GM21529 (cell line): Measurements from ENCODE around the gene PBX1.

Experiments
- ATAC-seq: cut with Tn5 transposase; IDR thresholded peaks from one replicate; pipeline ENCODE4 v1.9.1; 2021; ENCODE audit not compliant: unreplicated experiment

Gene PBX1

DNA sequence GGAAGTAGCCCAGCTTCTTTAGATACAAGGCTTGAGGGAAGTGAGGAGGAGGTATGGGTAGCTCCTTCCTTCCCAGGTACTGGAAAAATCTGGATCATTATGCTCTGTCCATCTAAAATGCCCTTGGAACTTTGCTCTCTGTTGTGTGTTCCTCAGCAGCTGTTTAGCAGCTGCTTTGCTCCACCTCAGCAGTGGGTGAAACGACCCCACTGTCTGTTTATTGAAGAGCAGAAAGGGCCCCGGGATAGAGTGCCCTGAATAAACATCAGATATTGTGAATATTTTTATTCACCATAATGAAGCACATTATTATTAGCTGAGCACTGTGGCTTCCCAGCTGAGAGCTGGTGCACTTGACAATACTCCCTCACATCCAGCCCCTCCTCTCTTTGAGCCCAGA is 237.9 kb downstream of the PBX1 start:
- no peak for ATAC-seq

DNA sequence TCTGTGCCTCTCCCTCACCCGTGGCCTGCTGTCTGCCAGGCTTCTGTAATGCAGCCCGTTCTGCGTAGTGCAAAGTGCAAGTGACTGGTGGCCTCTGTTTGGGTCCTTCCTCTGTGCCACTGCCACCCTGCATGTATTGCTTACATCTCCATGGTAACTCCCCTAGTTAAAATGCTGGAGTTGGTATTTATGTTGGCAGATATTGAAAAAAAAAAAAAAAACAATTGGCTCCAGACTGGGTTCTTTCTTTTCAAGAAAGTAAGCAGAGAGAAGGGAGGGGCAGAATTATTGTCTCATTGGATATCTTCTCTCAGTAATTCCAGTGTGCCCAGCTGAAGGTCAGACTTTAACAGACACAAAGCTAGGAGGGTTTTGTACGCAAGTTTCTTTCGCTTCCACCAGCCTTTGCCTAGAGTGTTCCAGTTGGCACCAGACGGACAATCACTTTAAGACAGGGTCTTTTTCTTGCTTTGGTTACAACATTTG is 242.3 kb downstream of the PBX1 start:
- no peak for ATAC-seq

DNA sequence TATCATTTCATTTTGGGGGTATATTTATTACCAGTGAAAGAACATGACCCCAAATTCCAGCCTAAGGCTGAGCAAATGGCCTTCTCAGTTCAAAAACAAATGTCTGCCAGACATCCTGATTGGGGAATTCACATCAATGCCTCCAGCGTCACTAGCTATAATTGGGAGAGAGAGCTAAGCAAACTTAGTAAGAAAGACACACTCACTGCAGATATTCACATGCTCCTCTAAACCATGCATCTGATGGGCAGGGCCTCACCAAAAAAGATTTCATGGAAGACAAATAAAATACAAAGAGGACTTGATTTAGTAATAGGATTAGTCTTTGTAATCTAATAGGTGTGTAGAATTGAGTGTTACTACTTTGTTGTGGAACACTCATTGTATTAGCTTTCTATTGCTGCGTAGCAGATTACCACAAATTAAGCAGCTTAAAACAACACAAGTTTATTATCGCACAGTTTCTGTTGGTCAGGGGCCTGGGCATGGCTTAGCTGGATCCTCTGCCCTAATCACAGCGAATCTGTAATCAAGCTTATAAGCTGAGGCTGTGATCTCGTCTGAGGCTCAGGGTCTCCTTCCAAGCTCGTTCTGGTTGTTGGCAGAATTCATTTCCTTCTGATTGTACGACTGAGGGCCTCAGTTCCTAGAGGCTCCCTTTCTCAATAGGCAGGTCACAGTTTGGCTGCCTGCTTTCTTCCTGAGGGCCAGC is 243.0 kb downstream of the PBX1 start:
- ATAC-seq = no peak

DNA sequence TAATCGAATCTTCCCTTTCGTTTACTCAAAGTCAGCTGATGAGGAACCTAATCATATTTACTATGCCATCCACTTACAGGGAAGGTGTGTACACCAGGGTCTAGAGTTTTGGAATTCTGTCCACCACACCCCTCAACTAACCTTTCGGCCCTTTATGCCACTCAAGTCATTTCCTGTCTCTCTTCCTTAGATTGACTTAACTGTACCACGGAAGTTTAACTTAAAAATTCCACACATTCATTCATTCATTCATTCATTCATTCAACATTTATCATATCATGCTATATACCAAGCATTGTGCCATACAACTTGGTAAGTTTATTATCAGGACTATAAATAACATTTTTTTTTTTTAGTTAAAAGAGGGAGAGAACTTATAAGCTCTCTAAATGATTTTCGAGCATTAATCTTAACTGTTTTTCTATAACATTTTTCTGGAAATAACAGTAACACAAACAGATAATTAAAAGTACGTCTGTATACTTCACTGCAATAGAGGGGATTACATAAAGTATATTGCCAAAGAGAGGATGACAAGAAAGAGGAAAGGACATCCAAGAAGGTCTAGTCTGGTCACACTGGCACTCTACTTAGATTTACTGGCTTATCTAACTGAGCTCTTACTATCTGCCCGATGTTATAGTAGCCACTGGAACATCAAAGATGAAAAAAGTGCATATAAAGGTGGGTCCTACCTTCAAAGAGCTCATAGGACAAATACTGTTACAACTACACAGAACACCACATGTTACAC is 243.7 kb downstream of the PBX1 start:
- ATAC-seq = no peak

DNA sequence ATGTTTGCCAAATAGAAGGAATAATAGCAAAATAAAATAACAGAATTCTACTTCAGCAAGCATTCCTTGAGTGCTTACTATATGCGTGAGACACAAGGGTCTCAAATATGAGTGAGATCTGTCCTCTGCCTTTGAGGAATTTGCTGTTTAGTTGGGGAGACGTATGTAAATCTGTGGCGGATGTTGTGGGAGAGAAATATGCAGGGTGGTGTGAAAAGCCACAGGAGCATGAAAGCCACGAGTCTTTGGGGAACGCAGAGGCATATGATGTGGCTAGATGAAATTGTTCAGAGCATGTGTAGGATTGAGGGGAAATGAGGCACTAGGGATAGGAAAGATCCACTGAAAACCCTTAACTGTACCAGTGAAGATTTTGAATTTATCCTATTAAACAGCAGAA is 244.4 kb downstream of the PBX1 start:
- no peak for ATAC-seq

- ATAC-seq = no peak
Measured at GRCh38 chr1:164804366-164804765, 245.4 kb downstream of the PBX1 start.

DNA sequence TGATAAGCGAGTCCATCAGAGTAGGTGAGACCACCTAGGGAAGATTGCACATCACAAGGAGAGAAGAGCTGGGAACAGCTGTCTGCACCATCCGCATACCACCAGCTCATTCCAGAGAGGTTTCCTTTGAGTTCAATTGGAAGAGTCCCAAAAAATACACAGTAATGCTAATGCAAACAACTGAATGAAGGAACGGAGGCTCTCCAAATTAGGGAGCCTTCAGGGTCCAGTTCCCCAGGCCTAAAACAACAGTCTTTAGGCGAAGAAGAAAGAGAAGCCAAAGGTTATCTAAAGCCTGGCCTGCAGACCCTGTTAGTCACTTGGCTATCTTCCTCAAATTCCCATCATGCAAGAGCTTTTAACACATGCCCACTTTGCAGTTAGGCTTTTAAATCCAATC is 246.4 kb downstream of the PBX1 start:
- ATAC-seq = no peak

- ATAC-seq = no peak
Measured at GRCh38 chr1:164806531-164806930, 247.5 kb downstream of the PBX1 start.

DNA sequence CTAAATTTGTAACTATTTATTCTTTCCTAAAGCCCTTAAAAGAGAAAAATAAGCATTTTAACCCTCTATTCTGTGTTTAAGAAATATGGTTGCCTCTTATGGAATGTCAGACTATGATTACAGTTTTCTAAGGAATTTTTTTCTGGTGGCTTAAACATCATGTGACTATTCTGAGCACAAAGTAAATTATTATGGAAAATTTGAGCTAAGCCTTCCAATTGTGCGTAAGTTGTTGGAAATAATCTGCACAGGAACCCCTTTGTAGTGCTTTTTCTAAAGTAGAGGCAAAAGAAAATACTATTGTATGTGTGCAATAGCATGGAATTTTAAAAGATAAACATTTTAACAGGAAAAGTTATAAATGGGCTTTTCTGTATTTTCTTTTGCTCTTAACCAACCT is 254.8 kb downstream of the PBX1 start:
- no peak for ATAC-seq

GRCh38 chr1:164821648-164822047 is 262.7 kb downstream of the PBX1 start:
- no peak for ATAC-seq

GRCh38 chr1:164823486-164824279 is 264.7 kb downstream of the PBX1 start:
- no peak for ATAC-seq

DNA sequence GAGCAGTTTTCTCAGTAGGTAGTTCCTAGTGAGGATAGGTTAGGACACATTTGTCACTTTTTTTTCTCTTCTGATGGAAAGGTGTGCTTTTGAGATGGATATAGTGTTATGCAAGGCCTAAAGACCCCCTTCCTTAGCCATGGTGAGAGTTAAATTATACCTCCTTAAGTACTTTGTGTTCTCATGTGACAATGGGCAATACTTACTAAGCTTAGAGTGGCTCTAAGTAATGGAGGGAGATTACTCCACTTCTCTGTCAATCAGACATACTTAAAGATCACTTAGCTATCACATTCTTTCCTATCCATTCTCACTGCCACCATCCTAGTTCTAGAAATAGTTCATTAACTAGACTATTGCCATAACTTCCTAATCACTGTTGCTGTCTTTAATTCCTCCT is 265.6 kb downstream of the PBX1 start:
- no peak for ATAC-seq

DNA sequence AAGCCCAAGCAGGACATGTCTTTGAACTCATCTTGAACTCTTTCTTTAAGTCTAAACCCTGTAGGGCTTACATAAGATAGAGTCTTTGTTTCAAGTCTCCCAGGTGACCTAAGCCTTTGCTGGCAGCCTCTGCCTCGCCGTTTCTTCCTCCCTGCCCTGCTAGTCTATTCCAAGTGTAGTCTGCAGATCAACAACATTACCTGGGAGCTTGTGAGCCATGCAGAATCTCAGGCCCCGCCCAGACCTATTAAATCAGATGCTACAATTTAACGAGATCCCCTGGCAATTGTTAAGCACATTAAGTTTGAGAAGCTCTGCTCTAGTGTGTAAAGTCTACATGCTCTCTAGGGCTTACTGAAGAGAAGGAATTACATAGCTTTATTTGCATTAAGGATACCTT is 271.6 kb downstream of the PBX1 start:
- ATAC-seq = no peak

- no peak for ATAC-seq
Measured at GRCh38 chr1:164834641-164835040, 275.7 kb downstream of the PBX1 start.

GRCh38 chr1:164836614-164837018 is 277.6 kb downstream of the PBX1 start:
- no peak for ATAC-seq

- ATAC-seq = no peak
Measured at GRCh38 chr1:164838786-164839185, 279.8 kb downstream of the PBX1 start.

- no peak for ATAC-seq
Measured at GRCh38 chr1:164840936-164841335, 282.0 kb downstream of the PBX1 start.

- no peak for ATAC-seq
Measured at GRCh38 chr1:164841702-164842465, 282.9 kb downstream of the PBX1 start.

DNA sequence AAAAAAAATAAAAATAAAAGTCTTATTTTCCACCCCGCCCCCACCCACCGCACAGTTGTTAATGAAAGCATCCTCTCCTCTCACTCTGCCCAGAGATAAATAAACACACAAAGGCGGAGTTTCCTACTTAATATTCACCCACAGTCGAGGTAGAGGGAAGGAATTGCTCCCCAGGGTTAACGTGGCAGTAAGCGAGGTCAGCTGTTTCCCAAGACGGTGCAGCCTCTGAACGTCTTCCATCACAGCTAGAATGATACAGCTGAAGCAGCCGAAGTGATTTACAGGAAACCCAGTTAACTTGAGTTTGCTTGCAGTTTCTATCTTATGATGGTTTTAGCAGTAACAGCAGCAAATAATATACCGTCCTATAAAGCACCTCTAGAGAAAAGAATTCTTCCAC is 283.9 kb downstream of the PBX1 start:
- no peak for ATAC-seq

GRCh38 chr1:164843743-164844500 is 284.9 kb downstream of the PBX1 start:
- no peak for ATAC-seq
